HL-60 (cell line): ENCODE results near the gene LY6G5B.

ENCODE experiments used
- CTCF ChIP-seq: IDR thresholded peaks from one replicate; pipeline ENCODE4 v1.5.1; 2011; ENCODE audit warnings: low read length, control low read depth, inconsistent platforms; ENCODE audit not compliant: insufficient read depth
- POLR2AphosphoS5 ChIP-seq: IDR thresholded peaks from 2 replicates; pipeline ENCODE4 v1.6.1; 2012; ENCODE audit warnings: low read depth
- REST ChIP-seq: IDR thresholded peaks from 2 replicates; pipeline ENCODE4 v1.6.1; 2012; ENCODE audit warnings: low read depth; ENCODE audit not compliant: insufficient replicate concordance
- SPI1 ChIP-seq: IDR thresholded peaks from 2 replicates; pipeline ENCODE4 v1.6.1; 2012; ENCODE audit warnings: low read depth, mild to moderate bottlenecking, borderline replicate concordance

DNA sequence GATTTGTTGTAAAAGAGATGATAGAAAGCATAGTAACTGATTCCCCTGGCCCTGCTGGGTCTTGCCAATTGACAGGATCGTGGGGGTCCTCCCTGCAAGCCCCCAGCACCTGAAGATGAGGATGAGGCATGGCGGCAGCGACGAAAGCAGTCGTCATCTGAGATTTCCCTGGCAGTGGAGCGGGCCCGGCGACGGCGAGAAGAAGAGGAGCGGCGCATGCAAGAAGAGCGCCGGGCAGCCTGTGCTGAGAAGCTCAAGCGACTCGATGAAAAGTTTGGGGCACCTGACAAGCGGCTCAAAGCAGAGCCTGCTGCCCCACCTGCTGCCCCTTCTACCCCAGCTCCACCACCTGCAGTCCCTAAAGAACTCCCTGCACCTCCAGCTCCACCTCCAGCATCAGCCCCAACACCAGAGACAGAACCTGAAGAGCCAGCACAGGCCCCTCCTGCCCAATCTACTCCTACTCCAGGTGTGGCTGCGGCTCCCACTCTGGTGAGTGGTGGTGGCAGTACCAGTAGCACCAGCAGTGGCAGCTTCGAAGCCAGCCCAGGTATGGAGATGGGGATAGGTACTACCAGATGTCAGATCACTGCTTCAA, 42.0 kb upstream of the LY6G5B start:
- no peak for TF ChIP-seq CTCF
- no peak; the same call in 1 of the 2 replicates for TF ChIP-seq POLR2AphosphoS5
- TF ChIP-seq REST, result no peak
- TF ChIP-seq SPI1, result no peak
